GM18499 (cell line): ENCODE data around the gene AFAP1.
"Not testable (repeated sequence)": the region's sequence is repeated elsewhere in the genome, so short reads cannot be mapped to it uniquely, and the experiment has no call there.

Source experiments
- ATAC-seq: cut with Tn5 transposase; IDR thresholded peaks from one replicate; pipeline ENCODE4 v1.9.1; 2021; ENCODE audit warnings: moderate number of reproducible peaks; ENCODE audit not compliant: insufficient read depth, unreplicated experiment

AFAP1 gene

DNA sequence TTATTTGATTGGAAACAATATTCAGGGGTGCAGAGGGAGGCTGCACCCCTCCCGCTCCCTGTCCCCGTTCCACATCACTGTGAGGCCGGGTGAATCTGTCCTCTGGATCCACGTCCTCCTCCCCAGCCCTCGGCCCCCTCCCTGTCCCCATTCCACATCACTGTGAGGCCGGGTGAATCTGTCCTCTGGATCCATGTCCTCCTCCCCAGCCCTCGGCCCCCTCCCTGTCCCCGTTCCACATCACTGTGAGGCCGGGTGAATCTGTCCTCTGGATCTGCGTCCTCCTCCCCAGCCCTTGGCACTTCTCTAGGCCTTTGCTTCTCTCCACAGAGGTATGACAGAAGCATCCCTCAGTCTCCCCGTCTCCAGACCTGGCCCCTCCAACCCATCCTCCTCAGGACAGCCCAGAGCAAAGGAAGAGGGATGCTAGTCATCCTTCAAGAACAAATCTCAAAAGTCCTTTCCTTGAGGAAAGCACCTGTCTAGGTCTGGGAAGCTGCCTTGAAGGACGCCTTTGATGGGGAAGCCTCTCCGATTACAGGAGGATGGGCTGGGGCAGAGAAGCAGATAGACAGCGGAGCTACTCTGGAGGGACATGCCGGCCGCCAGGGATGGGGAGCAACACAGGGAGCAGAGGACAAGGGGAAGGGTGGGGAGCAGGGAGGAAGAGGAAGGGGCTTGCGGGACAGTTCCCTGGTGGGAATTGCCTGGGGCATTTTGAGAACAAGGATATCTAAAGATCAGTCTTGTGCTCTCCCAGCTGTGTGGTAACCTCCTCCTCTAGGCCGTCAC is 10.8 kb upstream of the AFAP1 start:
- no peak for ATAC-seq

DNA sequence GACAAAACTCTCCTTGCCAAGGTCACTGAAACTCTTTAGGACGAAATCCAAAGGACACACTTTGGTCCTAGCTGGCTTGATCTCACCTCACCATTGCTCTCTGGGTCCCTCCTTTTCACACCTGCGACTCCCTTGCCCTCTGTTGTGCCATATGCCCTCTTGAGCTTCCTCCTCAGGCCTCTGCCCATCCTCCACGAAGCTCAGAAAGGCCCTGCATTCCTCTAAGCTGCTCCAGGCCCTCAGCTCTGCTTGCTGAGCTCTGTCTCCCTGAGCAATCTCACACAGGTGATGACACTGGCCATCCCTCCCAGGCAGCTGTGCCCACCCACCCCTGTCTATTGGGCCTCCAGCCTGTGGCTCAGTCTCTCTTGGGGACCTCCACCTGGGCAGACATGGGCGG is 10.1 kb upstream of the AFAP1 start:
- no peak for ATAC-seq

DNA sequence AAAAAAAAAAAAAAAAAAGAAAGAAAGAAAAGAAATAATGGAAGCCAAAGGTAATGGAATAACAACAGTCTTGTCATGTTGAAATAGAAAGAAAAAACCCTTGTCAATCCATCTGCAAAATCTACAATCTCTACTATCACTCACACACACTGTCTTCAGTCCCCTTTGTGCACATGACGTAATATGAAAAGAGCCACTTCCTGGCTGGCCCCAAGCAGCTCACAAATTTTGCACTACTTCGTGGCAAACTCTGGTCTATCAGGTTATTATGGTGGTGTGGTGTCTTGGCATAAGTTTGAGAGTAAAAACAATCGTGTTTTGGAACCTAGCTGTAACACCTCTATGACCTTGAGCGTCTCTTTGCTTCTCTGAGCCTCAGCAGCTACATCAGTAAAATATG is 8.3 kb upstream of the AFAP1 start:
- ATAC-seq, result no peak

DNA sequence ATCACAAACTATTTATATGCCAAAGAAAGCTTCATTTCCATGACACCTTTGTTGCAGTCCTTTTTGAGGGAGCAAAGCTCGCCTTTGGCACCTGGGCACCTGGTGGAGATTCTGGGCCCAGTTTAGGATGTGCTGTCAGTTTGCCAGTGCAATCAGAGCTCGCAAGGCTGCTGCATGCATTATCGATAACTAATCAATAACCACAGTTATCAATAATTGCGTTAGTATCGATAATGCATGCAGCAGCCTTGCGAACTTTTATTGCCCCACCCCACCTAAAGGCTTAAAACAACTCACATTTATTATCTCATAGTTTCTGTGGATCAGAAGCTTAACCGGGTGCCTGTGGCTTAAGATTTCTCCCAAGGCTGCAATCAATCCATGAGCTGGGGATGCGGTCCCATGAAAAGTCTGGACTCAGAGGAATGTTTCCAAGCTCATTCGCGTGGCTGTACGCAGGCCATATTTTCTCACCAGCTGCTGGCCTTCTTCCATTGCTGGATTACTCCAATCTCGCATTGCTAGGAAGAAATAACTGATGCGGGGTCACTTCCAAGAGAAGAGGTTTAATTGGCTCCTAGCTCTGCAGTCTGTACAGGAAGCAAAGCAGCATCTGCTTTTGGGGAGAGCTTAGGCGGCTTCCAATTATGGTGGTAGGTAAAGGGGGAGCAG is 6.2 kb upstream of the AFAP1 start:
- ATAC-seq, result no peak

DNA sequence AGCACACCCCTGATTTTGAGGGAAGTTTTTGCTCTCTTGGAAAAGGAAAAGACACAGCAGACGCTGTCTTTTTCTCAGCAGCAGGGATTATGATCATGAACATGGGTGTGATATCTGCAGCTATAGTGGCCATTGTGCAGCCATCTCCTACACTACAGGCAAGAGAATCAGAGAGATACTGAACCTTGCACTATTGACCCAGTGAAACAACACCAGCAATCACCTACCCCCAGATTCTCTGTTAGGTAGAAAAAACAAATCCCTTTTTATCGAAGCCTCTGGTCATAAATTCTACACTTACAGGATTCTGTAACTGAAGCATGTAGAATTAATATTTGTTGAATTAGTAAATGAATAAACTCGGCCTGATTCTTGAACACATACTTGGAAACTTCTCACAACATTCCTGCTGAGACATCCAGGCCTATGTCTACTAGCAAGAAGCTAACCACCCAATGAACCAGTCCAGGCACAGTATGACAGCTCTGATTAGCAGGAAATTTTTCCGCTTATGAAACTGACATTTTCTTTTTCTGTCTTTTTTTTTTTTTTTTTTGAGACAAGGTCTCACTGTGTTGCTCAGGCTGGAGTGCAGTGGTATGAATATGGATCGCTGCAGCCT is 5.0 kb upstream of the AFAP1 start:
- ATAC-seq, result no peak

DNA sequence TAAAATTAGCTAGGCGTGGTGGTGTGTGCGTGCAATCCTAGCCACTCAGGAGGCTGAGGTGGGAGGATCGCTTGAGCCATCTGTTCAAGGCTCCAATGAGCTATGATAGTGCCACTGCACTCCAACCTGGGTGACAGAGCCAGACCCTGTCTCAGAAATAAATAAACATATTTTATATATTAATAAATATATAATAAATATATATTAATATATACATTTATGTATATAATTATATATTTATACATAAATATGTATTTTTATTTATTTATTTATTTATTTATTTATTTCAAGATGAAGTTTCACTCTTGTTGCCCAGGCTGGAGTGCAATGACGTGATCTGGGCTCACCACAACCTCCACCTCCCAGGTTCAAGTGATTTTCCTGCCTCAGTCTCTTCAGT is 4.0 kb upstream of the AFAP1 start:
- ATAC-seq, result not testable (repeated sequence)

DNA sequence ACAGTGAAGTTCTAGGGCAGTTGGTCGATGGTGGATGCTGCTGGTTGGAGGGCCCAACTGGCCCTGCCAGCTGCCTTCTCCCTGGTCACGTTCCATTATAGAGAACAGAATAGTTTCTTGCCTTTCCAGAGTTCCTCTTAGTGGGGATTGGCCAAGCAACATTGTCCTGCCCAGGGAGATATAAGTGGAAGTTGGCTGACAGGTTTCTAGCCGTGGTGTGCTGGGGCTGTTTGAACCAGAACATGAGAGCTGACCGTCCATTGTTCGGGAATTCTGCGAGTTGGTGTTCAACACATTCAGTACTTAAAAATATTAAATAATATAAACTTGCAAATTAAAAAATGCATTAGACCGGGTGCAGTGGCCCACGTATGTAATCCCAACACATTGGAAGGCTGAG is 3.5 kb upstream of the AFAP1 start:
- no peak for ATAC-seq

DNA sequence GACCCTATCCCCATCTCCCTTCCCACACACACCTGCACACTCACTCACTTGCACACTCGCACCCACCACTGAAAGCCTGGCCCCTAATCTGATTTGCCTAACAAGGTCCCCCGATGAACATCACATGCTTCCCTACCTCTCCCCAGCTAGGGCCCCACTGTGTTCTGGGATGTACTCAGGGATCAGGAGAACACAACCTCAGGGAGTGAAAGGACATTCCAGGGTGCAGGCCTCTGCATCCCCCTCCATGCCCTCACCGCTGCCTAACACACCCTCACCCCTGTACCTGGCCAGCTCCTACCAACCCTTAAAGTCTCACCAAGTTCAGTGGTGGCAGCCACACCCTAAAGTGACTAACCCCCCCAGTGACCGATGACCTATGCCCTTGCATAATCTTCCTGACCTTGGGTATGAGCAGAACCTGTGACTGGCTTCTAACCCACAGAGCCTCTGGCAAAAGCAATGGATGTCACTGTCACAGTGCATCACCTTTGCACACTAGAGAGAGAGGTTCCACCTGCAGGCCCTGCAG is 2.4 kb upstream of the AFAP1 start:
- no peak for ATAC-seq

DNA sequence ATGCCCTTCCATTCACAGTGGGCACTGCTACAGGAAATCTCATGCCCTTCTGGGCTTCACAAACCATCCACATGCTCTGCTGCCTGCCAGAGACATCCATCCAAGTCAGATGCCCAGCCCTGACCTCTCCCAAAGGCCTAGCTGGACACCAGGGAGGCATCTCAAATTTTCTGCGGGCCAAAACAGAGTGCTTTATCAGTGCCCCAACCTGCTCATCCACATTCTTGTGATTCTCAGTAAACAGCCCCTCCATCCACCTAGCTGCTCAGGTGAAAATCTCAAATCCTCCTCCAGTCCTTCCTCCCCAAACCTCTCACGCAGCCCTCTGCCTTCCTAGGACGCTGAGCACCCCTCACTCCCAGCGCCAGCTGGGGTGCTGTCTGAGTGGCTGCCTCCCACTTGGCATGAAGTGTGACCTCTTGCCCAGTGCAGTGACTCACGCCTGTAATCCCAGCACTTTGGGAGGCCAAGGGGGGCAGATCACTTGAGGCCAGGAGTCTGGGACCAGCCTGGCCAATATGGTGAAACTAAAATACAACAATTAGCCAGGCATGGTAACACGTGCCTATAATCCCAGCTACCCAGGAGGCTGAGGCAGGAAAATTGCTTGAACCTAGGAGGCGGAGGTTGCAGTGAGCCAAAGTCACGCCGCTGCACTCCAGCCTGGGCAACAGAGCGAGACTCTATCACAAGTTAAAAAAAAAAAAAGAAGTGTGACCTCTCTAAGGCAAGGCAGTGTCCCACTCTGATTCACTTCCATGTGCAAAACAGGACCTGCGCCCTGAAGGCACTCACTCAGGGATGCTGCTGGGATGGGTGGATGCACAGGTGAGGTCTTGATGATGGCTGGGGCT is 1.7 kb upstream of the AFAP1 start:
- ATAC-seq, result no peak

DNA sequence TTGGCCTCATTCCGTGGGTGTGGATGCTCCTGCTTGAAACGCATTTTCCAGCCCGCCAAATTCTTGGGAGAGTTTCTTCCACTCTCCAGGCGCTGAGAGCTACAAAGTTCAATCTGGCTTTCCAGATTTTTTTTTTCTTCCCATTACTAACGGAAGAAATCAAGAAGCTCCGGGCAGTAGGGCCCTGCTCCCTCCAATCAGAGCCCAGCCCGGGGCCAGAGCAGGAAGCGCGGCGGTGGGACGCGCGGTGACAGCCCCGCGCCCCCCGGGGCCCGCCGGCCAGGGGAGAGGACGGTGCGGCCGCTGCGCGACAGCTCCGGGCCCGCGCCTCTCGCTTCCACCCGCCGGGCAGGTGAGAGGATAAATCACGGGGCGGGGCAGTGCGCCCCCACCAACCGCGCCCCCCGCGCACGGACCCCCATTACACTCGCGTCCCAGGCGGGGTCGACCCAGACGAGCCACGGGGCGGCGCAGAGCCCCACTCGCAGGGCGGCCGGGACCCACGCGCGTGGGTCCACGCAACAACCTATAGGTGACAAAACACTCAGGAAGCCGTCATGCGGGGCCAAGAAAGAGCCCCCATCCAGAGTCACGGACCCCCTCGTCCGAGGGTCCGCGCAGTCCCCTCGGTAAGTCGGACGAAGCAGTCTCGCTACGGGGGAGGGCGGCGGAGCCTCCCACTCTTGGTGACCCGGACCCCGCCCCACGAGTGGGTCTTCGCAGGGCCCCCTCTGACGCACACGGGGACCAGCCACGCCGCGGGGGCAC is 868 bp downstream of the AFAP1 start:
- no peak for ATAC-seq

DNA sequence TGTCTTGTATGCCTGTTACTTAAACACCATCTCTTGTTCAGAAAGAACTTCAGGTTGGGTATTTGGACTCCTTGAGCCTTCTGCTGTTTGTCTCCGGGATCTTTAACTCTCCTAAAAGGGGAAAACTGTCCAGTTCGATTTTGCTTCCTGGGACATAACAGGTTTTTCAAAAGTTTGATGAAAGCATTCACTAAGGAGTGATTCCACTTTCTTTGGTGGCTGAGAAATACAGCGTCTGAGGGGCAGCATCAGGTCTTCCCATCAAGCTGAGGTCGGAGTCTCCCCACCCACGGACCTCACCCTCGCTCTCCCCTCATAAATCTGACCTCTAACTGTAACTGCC is 1.4 kb downstream of the AFAP1 start:
- ATAC-seq, result no peak

DNA sequence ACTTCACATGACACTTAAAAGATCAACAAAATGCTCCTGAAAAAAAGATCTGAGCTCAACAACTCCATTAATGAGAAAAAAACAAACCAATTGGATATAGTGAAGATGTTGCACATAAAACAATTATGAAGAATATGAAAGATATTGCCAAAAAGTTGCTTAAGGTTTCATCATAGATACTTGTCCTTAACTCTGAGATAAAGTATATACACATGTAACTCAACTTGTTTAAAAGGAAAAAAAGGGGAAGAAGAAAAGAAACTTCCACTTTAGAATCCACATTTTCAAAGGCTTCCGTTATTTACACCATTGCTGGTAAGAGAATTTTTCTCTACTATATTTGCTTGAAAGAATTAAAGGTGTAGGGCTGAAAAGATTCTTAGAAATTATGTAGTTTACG is 2.7 kb downstream of the AFAP1 start:
- ATAC-seq, result no peak

DNA sequence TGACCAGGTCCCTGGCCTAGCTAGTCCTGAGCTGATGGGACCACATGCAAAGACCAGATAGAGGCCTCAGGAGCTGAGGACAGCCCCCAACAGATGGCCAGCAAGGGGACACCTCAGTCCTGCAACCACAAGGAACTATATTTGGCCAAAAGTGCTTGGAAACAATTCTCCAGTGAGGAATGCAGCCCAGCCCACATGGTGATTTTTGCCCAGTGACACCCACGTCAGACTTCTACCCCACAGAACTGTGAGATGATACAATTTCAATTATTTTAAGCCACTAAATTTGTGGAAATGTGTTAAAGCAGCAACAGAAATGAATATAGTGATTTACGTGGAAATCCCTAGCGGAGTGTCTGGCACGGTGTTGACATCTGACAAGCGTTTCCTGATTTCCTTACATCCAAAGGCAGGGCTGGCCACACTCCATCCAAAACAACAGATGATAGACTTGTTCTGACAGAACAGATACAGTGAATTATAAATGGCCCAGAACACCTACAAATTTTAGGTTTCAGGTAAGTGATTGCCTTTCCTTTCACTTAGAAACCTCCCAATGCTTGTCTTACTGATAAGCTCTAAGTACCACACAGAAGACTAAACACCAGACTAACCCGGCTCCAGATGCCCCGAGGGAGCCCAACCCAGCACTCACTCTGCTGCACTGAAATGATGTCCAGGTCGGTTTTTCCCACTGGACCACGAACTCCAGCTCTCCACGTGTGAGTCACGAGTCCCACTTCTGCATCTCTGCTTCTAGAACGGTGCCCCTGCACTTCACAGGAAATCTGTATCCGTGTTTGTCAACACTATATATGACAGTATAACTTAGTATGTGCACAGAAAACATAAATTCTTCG is 5.8 kb downstream of the AFAP1 start:
- no peak for ATAC-seq

DNA sequence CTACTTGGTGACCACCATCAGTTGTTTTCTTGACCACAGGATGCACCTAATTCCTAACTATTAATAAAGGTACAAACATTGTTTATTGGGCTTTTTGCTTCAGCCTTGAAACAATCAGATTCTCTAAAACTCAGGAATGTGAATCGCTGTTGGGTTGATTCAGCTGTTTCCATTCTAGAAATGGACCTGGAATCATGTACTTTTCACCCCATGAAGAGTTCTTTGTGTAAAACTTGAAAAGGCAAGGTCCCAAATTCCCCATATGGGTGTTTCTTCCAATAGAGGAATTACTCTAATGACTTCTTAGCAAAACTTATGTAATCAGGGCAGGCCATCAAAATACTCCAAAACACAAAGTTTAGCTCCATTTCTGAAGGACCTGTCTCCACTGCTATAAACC is 7.4 kb downstream of the AFAP1 start:
- no peak for ATAC-seq

DNA sequence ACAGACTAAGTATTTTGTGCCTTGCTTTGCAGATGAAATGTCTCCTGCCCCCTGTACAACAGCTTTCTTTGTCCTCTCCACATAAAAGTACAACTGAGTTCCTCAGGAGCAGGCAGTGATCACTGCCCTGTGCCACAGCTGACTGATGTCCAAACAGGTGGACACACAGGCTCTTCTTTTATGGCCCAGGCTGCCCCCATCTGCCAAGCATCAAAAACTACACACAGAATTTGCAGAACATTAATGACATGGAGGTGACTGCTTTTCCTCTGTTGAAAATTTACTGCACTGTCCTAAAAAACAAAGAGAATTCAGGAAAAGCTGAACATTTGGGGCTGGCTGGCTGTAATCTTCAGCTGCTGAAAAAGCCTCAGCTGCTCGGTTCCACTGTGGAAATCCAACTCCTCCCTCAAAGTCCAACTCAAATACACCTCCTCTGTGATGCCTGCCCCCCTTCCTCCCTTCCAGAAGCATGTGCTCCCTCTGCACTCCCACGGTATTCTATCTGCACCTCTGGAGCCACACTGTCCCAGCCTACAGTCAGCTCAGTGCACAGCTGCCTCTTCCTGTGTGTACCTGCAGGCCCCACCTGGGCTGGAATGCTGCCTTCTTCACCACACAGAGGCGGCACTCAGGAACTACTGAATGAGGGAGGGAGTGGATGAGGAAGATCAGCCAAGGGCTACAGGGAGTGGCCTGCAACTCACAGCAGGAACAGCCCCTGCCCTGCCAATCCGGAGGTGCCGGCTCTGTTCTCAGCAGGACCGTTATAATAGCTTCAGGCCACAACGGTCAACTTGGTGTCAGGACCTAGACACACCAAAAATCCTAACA is 10.3 kb downstream of the AFAP1 start:
- ATAC-seq, result no peak

DNA sequence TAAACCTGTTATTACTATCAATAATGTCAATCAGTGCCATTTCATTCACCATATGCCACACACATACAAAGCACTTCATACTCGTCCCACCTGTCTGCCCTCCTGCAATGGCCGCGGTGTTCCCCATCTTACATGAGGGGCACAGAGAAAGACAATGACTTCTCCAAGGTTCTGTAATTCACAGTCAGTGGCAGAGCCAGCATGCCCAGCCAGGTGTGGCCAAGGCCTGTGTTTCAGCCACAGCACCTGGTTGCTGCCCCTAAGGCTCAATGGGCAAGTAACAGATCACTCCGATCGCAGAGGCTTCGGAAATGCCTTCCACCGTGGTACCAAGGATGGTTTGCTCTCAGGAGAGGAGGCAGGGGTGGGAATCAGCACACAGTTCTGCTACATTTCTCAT is 10.9 kb downstream of the AFAP1 start:
- no peak for ATAC-seq

DNA sequence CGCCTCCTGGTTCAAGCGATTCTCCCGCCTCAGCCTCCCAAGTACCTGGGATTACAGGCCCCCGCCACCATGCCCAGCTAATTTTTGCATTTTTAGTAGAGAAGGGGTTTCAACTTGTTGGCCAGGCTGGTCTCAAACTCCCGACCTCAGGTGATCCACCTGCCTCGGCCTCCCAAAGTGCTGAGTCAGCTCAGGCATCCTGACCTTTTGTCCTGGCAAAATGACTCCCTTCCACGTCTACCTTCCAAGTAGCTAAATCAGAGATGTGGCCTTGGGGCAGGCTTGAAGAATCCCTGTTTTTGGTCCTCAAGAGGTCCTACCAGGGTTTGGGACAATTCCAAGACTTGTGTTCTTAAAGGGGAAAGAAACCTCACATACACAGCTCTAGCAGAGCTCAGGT is 12.8 kb downstream of the AFAP1 start:
- no peak for ATAC-seq

DNA sequence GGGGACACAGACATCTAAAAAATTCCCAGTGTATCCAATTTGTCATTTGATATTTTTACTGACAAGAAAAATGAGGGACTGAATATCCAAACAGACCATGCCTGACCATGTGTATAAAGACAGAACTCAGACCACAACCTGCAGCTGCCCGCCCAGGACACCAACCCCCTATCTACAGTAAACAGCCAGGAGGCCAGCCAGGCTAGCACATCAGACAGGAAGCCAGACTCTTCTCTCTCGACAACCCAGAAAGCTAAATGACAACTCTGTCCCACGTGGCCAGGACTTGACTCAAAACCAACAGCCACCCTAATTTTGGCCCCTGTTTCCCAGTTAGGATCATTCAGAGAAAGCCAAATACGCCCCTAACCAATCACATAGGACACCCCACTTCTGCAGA is 15.1 kb downstream of the AFAP1 start:
- ATAC-seq, result no peak
